K562 (cell line): ENCODE measurements around the gene MAD2L1. TPM values are rescaled to one million over a fixed set of nuclear protein-coding genes. Genes with fewer than 3 reads are reported as not detected.
A peak's percentile ranks its signal among the peaks of the same experiment; 100 is the strongest.

Experiments
- ATAC-seq: fragments of 200-7000 bp; cut with Tn5 transposase; 3 replicates; pipeline ENCODE4 v1.9.1; 2020; ENCODE audit warnings: moderate library complexity
- BruUV-seq: library from RNA; stranded (reverse); fragments of 400-500 nt; replicated peaks from 2 replicates; lab custom pipeline; 2021; lab: Mats Ljungman, UMichigan
- CTCF ChIA-PET: fragments of 300-600 bp; formaldehyde crosslinking; extraction: SDS; loops from one replicate; lab custom pipeline; 2021; ENCODE audit warnings: low intra/inter-chr PET ratio; lab: Yijun Ruan, JAX
- POLR2A ChIA-PET: fragments of 300-600, 350-650 bp; sonication (Branson Sonifier 250); formaldehyde crosslinking; extraction: SDS; loops from one replicate; lab custom pipeline; 2021; ENCODE audit warnings: antibody characterized with exemption, inconsistent platforms; lab: Yijun Ruan, JAX
- DNase-seq, 4 experiments: peaks; one replicate each; pipeline versions ENCODE4 v3.0.0 to v3.0.0-alpha.2; 2011 to 2018; ENCODE audit warnings: low spot score in 3 of 4, mixed read lengths in 3 of 4; ENCODE audit errors: extremely low read depth in 1 of 4
- FAIRE-seq: peaks from 2 replicates; lab custom pipeline; 2011; peaks lifted over from hg19 to GRCh38; lab: Jason Lieb, UNC
- H2AFZ ChIP-seq: 2 replicates; pipeline ENCODE4 v1.6.0; 2011; ENCODE audit warnings: low read depth, low read length, control low read depth, inconsistent platforms
- H3K27ac ChIP-seq: fragments of 200-600 bp; 3 replicates; pipeline ENCODE4 v1.8.0; 2011; ENCODE audit warnings: low read depth, mild to moderate bottlenecking, control low read depth, inconsistent platforms, low read length, moderate library complexity, mixed read lengths; ENCODE audit errors: extremely low read depth
- H3K27me3 ChIP-seq, 2 experiments: fragments of 300-600 bp in 1 of 2; 2 replicates in 1 of 2; 3 replicates in 1 of 2; pipeline versions ENCODE4 v1.6.0 to v1.8.0; 2011; ENCODE audit warnings: inconsistent platforms in 2 of 2, low read length in 2 of 2, mild to moderate bottlenecking in 1 of 2, mixed read lengths in 1 of 2, moderate library complexity in 1 of 2; ENCODE audit not compliant: control insufficient read depth in 2 of 2, insufficient read depth in 2 of 2
- H3K36me3 ChIP-seq: fragments of 300-600 bp; 3 replicates; pipeline ENCODE4 v1.8.0; 2011; ENCODE audit warnings: mild to moderate bottlenecking, low read length, inconsistent platforms; ENCODE audit not compliant: control insufficient read depth, insufficient read depth
- H3K4me1 ChIP-seq, 2 experiments: fragments of 200-600 bp in 1 of 2; replicated peaks in 1 of 2; 2 replicates in 1 of 2; 3 replicates in 1 of 2; pipeline versions ENCODE4 v1.5.1 to v1.8.0; 2011; ENCODE audit warnings: inconsistent platforms in 2 of 2, low read length in 2 of 2, mild to moderate bottlenecking in 1 of 2, mixed read lengths in 1 of 2, moderate library complexity in 1 of 2; ENCODE audit not compliant: control insufficient read depth in 2 of 2, insufficient read depth in 2 of 2
- H3K4me2 ChIP-seq: 2 replicates; pipeline ENCODE4 v1.6.1; 2011; ENCODE audit warnings: low read length, control low read depth, inconsistent platforms, mixed read lengths; ENCODE audit not compliant: insufficient read depth
- H3K4me3 ChIP-seq: fragments of 200-600 bp; sonication (generic), shearing (Covaris generic); 2 replicates; pipeline ENCODE4 v1.5.1; 2016; ENCODE audit warnings: control low read depth, inconsistent platforms
- H3K79me2 ChIP-seq: fragments of 200-600 bp; 3 replicates; pipeline ENCODE4 v1.8.0; 2011; ENCODE audit warnings: low read length, inconsistent platforms; ENCODE audit not compliant: control insufficient read depth, insufficient read depth
- H3K9ac ChIP-seq, 2 experiments: 2 replicates each; pipeline versions ENCODE4 v1.6.0 to v1.6.1; 2011; ENCODE audit warnings: low read depth in 2 of 2, low read length in 2 of 2, control low read depth in 1 of 2, inconsistent platforms in 1 of 2, mild to moderate bottlenecking in 1 of 2, mixed read lengths in 1 of 2; ENCODE audit not compliant: insufficient read depth in 1 of 2
- H3K9me1 ChIP-seq: one replicate; pipeline ENCODE4 v1.6.0; 2011; ENCODE audit warnings: inconsistent platforms, mild to moderate bottlenecking, low read length, moderate library complexity; ENCODE audit not compliant: control insufficient read depth, insufficient read depth
- H3K9me3 ChIP-seq: replicated peaks from 2 replicates; pipeline ENCODE4 v1.5.1; 2011; ENCODE audit warnings: low read depth, low read length, inconsistent platforms; ENCODE audit not compliant: control insufficient read depth, insufficient read depth
- H4K20me1 ChIP-seq: replicated peaks from 2 replicates; pipeline ENCODE4 v1.6.1; 2011; ENCODE audit warnings: low read length, inconsistent platforms, mixed read lengths; ENCODE audit not compliant: control insufficient read depth, insufficient read depth
- E2F1 ChIP-seq: sonication (generic); formaldehyde crosslinking; IDR thresholded peaks from 2 replicates; pipeline ENCODE4 v1.8.1; 2023; ENCODE audit warnings: mild to moderate bottlenecking, missing genetic modification reagents, moderate library complexity
- ERF ChIP-seq: fragments of 450-650 bp; formaldehyde crosslinking; IDR thresholded peaks from 2 replicates; pipeline ENCODE4 v1.4.0; 2020; ENCODE audit warnings: mild to moderate bottlenecking, mixed read lengths
- ETV1 ChIP-seq: fragments of 450-650 bp; conservative IDR thresholded peaks from 2 replicates; pipeline ENCODE4 v1.6.1; 2016; ENCODE audit warnings: missing genetic modification characterization, control low read depth, low read depth, missing compliant biosample characterization
- GABPB2 ChIP-seq: fragments of 250-450 bp; sonication (Bioruptor Pico); conservative IDR thresholded peaks from 2 replicates; pipeline ENCODE4 v1.5.1; 2021; ENCODE audit warnings: mild to moderate bottlenecking
- KDM2B ChIP-seq: fragments of 250-450 bp; sonication (Bioruptor Pico); IDR thresholded peaks from 2 replicates; pipeline ENCODE4 v1.8.0; 2021; ENCODE audit warnings: mild to moderate bottlenecking, moderate library complexity
- MAFF ChIP-seq: IDR thresholded peaks from 2 replicates; pipeline ENCODE4 v1.6.1; 2012; ENCODE audit warnings: low read length, improper control_type of control experiment
- MAFG ChIP-seq: fragments of 450-650 bp; conservative IDR thresholded peaks from 2 replicates; pipeline ENCODE4 v1.6.1; 2016; ENCODE audit warnings: missing genetic modification characterization, missing compliant biosample characterization
- NFYB ChIP-seq: IDR thresholded peaks from 2 replicates; pipeline ENCODE4 v1.6.1; 2011; ENCODE audit warnings: mild to moderate bottlenecking, moderate library complexity; ENCODE audit not compliant: insufficient read length; ENCODE audit errors: extremely low read depth
- NR3C1 ChIP-seq: sonication (generic); formaldehyde crosslinking; IDR thresholded peaks from 2 replicates; pipeline ENCODE4 v1.8.1; 2022; ENCODE audit warnings: missing genetic modification reagents
- RBBP5 ChIP-seq: fragments of 200-600 bp; sonication (generic); IDR thresholded peaks from 2 replicates; pipeline ENCODE4 v1.6.1; 2012; ENCODE audit warnings: borderline replicate concordance, mild to moderate bottlenecking, low read length, control low read depth, inconsistent platforms; ENCODE audit not compliant: insufficient read depth, poor library complexity, severe bottlenecking
- RBM17 ChIP-seq: fragments of 200-400 bp; formaldehyde crosslinking; IDR thresholded peaks from 2 replicates; pipeline ENCODE4 v1.6.1; 2017; ENCODE audit warnings: low read depth, mild to moderate bottlenecking, low read length, borderline replicate concordance
- ZNF174 ChIP-seq: fragments of 250-450 bp; sonication (Bioruptor Pico); IDR thresholded peaks from 2 replicates; pipeline ENCODE4 v1.4.0; 2020; ENCODE audit warnings: mild to moderate bottlenecking
- ZNF384 ChIP-seq: IDR thresholded peaks from 2 replicates; pipeline ENCODE4 v1.6.1; 2012; ENCODE audit warnings: low read depth, low read length, improper control_type of control experiment
- WGBS: fragments of 100-300 bp; shearing (Covaris generic); methylation state at CpG from one replicate; pipeline ENCODE4 v1.1.6; 2016; ENCODE audit warnings: low coverage, mixed read lengths; ENCODE audit not compliant: insufficient coverage; ENCODE audit errors: missing lambda C conversion rate; 5-methylcytosine and 5-hydroxymethylcytosine counted together
- in situ Hi-C: fragments of 300-500 bp; cut with MboI; formaldehyde crosslinking; loops from 4 replicates; pipeline ENCODE4 v1.15.0; 2018; ENCODE audit warnings: inconsistent platforms, mixed read lengths
- intact Hi-C: fragments of 100-400 bp; cut with micrococcal nuclease; formaldehyde crosslinking; loops from 2 replicates; pipeline ENCODE4 v1.14.2; 2022
- polyA plus RNA-seq, 8 experiments: library from polyadenylated mRNA; depleted of rRNA in 4 of 8; stranded (reverse) in 5 of 8; unstranded in 3 of 8; fragments of >200 nt; fragmentation: Nextera tagmentation in 2 of 8; fragmentation: Illumina TruSeq in 1 of 8; extraction: Ambion mirVana in 2 of 8; extraction: Trizol in 1 of 8; gene quantifications; 2 replicates each; pipeline versions ENCODE4 v1.2.1 to v1.2.3, GENCODE V29; 2011 to 2014; ENCODE audit warnings: inconsistent platforms in 1 of 8, missing spikeins in 1 of 8
- total RNA-seq, 7 experiments: library from RNA; depleted of rRNA in 6 of 7; stranded (reverse); fragments of >200 nt in 6 of 7; fragmentation: Illumina TruSeq in 2 of 7; extraction: Trizol in 2 of 7; gene quantifications; 2 replicates each; pipeline versions ENCODE4 v1.2.1 to v1.2.3, GENCODE V29; 2011 to 2021; ENCODE audit warnings: low replicate concordance in 1 of 7
- TF ChIP-seq, protein P1 (sequence below): sonication (generic); formaldehyde crosslinking; IDR thresholded peaks from 2 replicates; pipeline ENCODE4 v1.9.0; 2022; ENCODE audit warnings: mild to moderate bottlenecking, missing genetic modification reagents

MAD2L1 gene
- total and polyA plus RNA-seq, 9 of the 15 experiments (the other 6 are each of a cell fraction or from before 2014, with no cell fraction given), result 75.0 to 494 (median 129) TPM

DNA sequence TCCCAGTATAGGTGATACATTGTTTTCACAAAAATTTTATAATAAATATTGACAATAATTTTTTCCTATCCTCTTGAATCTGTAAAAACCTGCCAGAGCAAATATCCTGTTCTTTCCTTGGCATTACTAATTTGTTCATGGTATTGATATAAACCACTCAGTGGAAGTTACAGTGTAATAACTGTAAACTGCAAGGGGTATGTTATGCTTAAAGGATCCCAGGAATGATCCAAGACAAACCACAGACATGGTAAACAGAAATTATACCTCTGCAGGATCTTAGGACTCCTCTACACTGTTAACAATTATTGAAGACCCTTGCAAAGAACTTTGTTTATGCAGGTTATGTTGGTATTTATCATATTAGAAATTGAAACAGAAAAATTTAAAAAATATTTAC is 17.7 kb upstream of the MAD2L1 start:
- intact Hi-C loops (no loop called here), in situ Hi-C loops (no loop called here)
- no peak overlapping the region for H3K9ac ChIP-seq
- no peaks in the 10 kb centered on the region for H3K9me1 ChIP-seq
- FAIRE-seq, result no peak
- no peaks in the 10 kb centered on the region for H3K27me3 ChIP-seq
- H3K27ac ChIP-seq, result no peak overlapping the region
- no TSS peak for BruUV-seq
- no peak overlapping the region for H2AFZ ChIP-seq
- TF ChIP-seq NFYB, result no peak
- TF ChIP-seq RBM17, result no peak
- TF ChIP-seq, protein P1, sequence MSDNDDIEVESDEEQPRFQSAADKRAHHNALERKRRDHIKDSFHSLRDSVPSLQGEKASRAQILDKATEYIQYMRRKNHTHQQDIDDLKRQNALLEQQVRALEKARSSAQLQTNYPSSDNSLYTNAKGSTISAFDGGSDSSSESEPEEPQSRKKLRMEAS (CRISPR knock-in tag), result no peak
- TF ChIP-seq ETV1 (tag), result no peak
- no peaks in the 10 kb centered on the region for H3K9me3 ChIP-seq
- H3K4me1 ChIP-seq, result no peaks in the 10 kb centered on the region
- no peak for ATAC-seq
- no peaks in the 10 kb centered on the region for H4K20me1 ChIP-seq
- ChIA-PET CTCF (no interaction called here), POLR2A (no interaction called here)
- no peak overlapping the region for H3K4me2 ChIP-seq
- no peaks in the 10 kb centered on the region for H3K36me3 ChIP-seq
- H3K4me3 ChIP-seq, result no peak overlapping the region
- DNase-seq, result no peak
- no peaks in the 10 kb centered on the region for H3K79me2 ChIP-seq

DNA sequence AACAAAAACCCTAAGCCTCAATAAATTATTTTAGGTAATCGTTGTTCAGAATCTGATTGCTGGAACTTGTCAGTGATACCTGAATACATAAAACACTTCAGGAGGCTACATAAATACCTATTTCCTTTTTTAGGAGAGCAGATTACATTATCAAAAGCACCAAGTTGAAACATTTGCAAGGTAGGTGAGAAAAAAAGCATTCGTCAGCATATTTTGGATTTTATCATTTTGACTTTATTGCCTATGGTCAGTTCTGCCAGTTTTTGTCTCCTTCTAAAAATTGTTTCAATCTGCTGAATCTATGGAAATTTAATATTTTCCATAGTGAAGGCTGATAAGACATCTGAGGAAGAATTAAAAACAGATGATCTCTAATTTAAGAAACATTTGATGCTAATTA is 16.5 kb upstream of the MAD2L1 start:
- no peaks in the 10 kb centered on the region for H3K79me2 ChIP-seq
- H3K4me1 ChIP-seq, result no peaks in the 10 kb centered on the region
- H3K4me2 ChIP-seq, result no peak overlapping the region
- no peak overlapping the region for H3K9ac ChIP-seq
- H3K36me3 ChIP-seq, result no peaks in the 10 kb centered on the region
- BruUV-seq, result no TSS peak
- no peaks in the 10 kb centered on the region for H3K27me3 ChIP-seq
- ATAC-seq (no peak), DNase-seq (no peak), FAIRE-seq (no peak)
- intact Hi-C loops, result no loop called here
- no peak overlapping the region for H3K27ac ChIP-seq
- in situ Hi-C loops, result no loop called here
- H2AFZ ChIP-seq, result no peak overlapping the region
- no peaks in the 10 kb centered on the region for H3K9me1 ChIP-seq
- no peak overlapping the region for H3K4me3 ChIP-seq
- no peaks in the 10 kb centered on the region for H4K20me1 ChIP-seq
- CTCF ChIA-PET, result no interaction called here
- H3K9me3 ChIP-seq, result no peaks in the 10 kb centered on the region
- POLR2A ChIA-PET, result no interaction called here
- WGBS, result 3% methylated on average over 2 of the region's 2 CpGs
- TF ChIP-seq E2F1 (CRISPR knock-in tag) (no peak), ZNF174 (CRISPR knock-in tag) (no peak), RBBP5 (no peak), ERF (no peak), MAFF (peak; percentile 93), ZNF384 (no peak), GABPB2 (no peak), KDM2B (CRISPR knock-in tag) (no peak), NR3C1 (no peak), MAFG (tag) (peak; percentile 73)
